HG02884 (cell line): Measurements from ENCODE around the gene ATF5.
"Not testable (repeated sequence)": the region's sequence is repeated elsewhere in the genome, so short reads cannot be mapped to it uniquely, and the experiment has no call there.

Source experiments
- ATAC-seq: cut with Tn5 transposase; IDR thresholded peaks from one replicate; pipeline ENCODE4 v1.9.1; 2021; ENCODE audit warnings: mild to moderate bottlenecking, moderate library complexity; ENCODE audit not compliant: unreplicated experiment

Gene ATF5

GRCh38 chr19:49940482-49940791, 11.4 kb downstream of the ATF5 start:
- ATAC-seq: no peak

GRCh38 chr19:49944567-49944966, 15.6 kb downstream of the ATF5 start:
- ATAC-seq: not testable (repeated sequence)

- no peak for ATAC-seq
Measured at GRCh38 chr19:49946415-49946814, 17.4 kb downstream of the ATF5 start.

GRCh38 chr19:49949742-49950589, 21.0 kb downstream of the ATF5 start:
- no peak for ATAC-seq

- no peak for ATAC-seq
Measured at GRCh38 chr19:49950590-49950948, 21.6 kb downstream of the ATF5 start.

GRCh38 chr19:49950956-49951526, 22.0 kb downstream of the ATF5 start:
- ATAC-seq: no peak

GRCh38 chr19:49951806-49952478, 22.9 kb downstream of the ATF5 start:
- no peak for ATAC-seq

- ATAC-seq: no peak
Measured at GRCh38 chr19:49952479-49952836, 23.5 kb downstream of the ATF5 start.

- ATAC-seq: no peak
Measured at GRCh38 chr19:49952906-49953305, 23.9 kb downstream of the ATF5 start.

GRCh38 chr19:49953416-49953815, 24.4 kb downstream of the ATF5 start:
- no peak for ATAC-seq

- no peak for ATAC-seq
Measured at GRCh38 chr19:49954092-49954829, 25.3 kb downstream of the ATF5 start.

- ATAC-seq: no peak
Measured at GRCh38 chr19:49954933-49955332, 25.9 kb downstream of the ATF5 start.

GRCh38 chr19:49956115-49956495, 27.1 kb downstream of the ATF5 start:
- ATAC-seq: no peak

GRCh38 chr19:49957262-49957915, 28.4 kb downstream of the ATF5 start:
- ATAC-seq: no peak

- not testable (repeated sequence) for ATAC-seq
Measured at GRCh38 chr19:49958144-49958543, 29.1 kb downstream of the ATF5 start.

GRCh38 chr19:49958596-49958995, 29.6 kb downstream of the ATF5 start:
- not testable (repeated sequence) for ATAC-seq

GRCh38 chr19:49959892-49960291, 30.9 kb downstream of the ATF5 start:
- not testable (repeated sequence) for ATAC-seq

- ATAC-seq: not testable (repeated sequence)
Measured at GRCh38 chr19:49960980-49961379, 32.0 kb downstream of the ATF5 start, which contains the start of gene SIGLEC11. SIGLEC11 (minus strand) TSS chr19:49961172; CDS start chr19:49961081, 91 bp downstream.

GRCh38 chr19:49968279-49968922, 39.4 kb downstream of the ATF5 start:
- no peak for ATAC-seq

- not testable (repeated sequence) for ATAC-seq
Measured at GRCh38 chr19:49969355-49969754, 40.4 kb downstream of the ATF5 start.
